GM10248 (cell line): ENCODE measurements around the gene CELF5.
A peak's percentile ranks its signal among the peaks of the same experiment; 100 is the strongest.

Experiments
- CTCF ChIA-PET: fragments of 300-600 bp; sonication (Branson Sonifier 250); formaldehyde crosslinking; extraction: SDS; loops from one replicate; lab custom pipeline; 2021; ENCODE audit warnings: antibody characterized with exemption; lab: Yijun Ruan, JAX
- POLR2A ChIA-PET: fragments of 350-650 bp; sonication (Branson Sonifier 250); formaldehyde crosslinking; extraction: SDS; loops from one replicate; lab custom pipeline; 2020; ENCODE audit warnings: antibody characterized with exemption; lab: Yijun Ruan, JAX
- DNase-seq: peaks from one replicate; pipeline ENCODE4 v3.0.0; 2012; ENCODE audit errors: extremely low spot score
- TF ChIP-seq, protein P1 (sequence below): IDR thresholded peaks from 2 replicates; pipeline ENCODE4 v1.5.1; 2012; ENCODE audit warnings: mild to moderate bottlenecking, low read depth; ENCODE audit errors: extremely low read depth, missing control alignments, control extremely low read depth

Gene CELF5

DNA sequence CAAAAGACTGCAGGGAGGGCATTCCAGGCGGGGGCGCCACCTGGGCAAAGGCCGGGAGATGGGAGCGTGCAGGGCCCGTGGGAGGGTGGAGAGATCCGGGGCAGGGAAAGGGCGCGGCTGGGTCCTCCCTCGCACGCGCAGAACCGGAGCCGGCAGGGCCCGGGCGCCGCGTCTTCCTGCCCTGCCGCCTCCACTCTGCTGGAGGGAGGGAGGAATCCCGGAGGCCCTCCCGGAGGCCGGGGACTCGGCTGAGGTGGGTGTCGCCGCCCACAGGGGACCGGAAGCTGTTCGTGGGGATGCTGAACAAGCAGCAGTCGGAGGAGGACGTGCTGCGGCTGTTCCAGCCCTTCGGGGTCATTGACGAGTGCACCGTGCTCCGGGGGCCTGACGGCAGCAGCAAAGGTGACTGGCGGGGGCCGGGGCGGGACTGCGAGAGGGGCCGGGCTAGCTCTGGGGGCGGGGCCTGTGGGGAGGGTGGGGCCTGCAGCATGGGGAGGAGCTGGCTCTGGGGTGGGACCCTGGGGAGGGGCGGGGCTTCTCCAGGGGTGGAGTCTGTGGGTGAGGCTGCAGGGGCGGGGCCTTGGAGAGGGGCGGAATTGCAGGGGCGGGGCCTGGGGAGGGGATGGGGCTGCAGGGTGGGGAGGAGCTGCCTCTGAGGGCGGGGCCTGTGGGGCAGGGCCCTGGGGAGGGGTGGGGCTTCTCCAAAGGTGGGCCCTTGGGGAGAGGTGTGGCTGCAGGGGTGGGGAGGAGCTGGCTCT is 51.3 kb downstream of the CELF5 start:
- ChIA-PET CTCF (interaction anchor here (0.7 to 1.5 kb wide), 8 partner anchors 9 to 242 kb away, joined by 3 to 6 read pairs (median 4); no protein-coding TSS in a partner anchor), POLR2A (interaction anchor here (0.7 to 1.7 kb wide), 4 partner anchors 9 to 800 kb away, joined by 3 to 8 read pairs (median 4); partner anchors contain the start of genes EEF2 and GADD45B)
- peak; percentile 98 for DNase-seq
- TF ChIP-seq, protein P1, sequence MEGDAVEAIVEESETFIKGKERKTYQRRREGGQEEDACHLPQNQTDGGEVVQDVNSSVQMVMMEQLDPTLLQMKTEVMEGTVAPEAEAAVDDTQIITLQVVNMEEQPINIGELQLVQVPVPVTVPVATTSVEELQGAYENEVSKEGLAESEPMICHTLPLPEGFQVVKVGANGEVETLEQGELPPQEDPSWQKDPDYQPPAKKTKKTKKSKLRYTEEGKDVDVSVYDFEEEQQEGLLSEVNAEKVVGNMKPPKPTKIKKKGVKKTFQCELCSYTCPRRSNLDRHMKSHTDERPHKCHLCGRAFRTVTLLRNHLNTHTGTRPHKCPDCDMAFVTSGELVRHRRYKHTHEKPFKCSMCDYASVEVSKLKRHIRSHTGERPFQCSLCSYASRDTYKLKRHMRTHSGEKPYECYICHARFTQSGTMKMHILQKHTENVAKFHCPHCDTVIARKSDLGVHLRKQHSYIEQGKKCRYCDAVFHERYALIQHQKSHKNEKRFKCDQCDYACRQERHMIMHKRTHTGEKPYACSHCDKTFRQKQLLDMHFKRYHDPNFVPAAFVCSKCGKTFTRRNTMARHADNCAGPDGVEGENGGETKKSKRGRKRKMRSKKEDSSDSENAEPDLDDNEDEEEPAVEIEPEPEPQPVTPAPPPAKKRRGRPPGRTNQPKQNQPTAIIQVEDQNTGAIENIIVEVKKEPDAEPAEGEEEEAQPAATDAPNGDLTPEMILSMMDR: no peak

DNA sequence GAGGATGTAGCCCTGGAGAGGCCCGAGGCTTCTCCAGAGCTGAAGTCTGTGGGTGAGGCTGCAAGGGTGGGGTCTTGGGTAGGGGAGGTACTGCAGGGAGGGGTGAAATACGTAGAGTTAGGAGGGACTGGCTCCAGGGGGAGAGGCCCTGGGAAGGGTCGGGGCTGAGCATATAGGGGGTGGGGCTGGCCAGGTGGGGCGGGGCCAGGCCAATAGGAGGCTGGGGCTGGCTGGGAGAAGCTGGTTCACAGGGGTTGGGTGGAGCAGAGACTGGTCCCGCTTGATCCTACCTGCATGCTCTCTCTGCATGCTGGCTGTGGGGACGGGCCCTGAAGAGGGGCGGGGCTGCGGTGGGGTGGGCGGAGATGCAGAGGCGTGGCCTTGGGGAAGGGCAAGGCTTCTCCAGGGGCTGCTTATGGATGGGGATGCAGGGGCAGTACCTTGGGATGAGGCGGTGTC is 51.9 kb downstream of the CELF5 start:
- POLR2A ChIA-PET: interaction anchor here (1.0 to 1.7 kb wide), 3 partner anchors 8 to 800 kb away, joined by 3 to 8 read pairs (median 3); partner anchors contain the start of genes EEF2 and GADD45B
- CTCF ChIA-PET: interaction anchor here (0.9 to 1.5 kb wide), 6 partner anchors 9 to 197 kb away, joined by 3 to 6 read pairs (median 4); no protein-coding TSS in a partner anchor
- peak; percentile 61 for DNase-seq
- TF ChIP-seq, protein P1: no peak

DNA sequence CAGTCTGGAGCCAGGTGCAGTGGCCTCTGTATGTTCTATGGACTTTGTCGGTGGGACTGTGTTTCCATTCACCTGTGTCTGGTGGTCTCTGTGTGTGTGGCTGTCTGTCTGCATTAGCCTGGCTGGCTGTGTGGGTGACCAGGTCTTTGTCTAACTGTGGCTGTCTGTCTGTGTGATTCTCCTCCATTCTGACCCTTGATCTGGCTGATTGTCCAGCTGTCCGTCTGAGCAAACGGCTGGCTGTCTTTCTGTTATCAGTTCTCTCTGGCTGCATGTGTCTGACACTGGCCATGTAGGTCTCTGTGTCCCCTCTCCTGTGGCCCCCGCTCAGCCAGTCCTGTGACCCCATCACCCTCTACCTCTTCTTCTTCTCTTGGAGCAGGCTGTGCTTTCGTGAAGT is 53.2 kb downstream of the CELF5 start:
- TF ChIP-seq, protein P1: no peak
- no peak for DNase-seq
- ChIA-PET CTCF (no interaction called here), POLR2A (no interaction called here)

DNA sequence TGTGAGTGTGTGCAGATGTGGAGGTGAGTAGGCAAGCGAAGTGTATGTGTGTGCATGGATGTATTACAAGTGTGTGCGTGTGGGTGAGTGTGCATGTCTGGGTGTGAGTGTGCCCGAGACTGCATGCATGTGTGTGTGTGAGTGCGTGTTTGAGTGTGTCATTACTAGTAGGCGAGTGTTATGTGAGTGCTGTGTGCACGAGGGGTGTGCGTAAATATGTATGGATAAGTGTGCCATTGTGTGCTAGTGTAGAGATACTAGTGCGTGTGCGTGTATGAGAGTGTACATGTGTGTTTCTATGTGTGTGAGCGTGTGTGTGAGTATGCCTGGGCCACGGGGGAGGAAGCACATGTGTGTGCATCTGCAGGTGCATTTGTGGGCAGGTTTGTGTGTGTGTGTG is 53.8 kb downstream of the CELF5 start:
- TF ChIP-seq, protein P1: no peak
- ChIA-PET POLR2A (no interaction called here), CTCF (no interaction called here)
- DNase-seq: no peak

DNA sequence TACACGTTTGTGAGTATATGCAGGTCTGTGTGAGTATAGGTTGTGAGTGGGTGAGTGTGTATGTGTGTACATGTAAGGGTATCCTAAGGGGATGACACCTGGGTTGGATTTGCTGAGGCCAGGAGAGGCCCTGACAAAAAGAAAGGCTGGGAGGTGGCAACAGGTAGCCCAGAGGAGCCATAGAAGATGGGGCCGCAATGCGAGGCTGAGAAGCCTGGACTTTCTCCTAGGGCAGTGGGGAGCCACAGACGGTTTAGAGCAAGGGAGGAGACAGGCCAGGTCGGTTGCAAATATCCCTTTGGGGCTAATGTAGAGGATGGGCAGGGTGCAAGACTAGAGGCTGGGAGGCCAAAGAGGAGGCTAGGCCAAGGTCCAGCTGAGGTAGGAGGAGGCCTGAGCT is 54.3 kb downstream of the CELF5 start:
- ChIA-PET CTCF (interaction anchor here (0.8 kb wide), 1 partner anchor 26 kb away, joined by 3 read pairs; no protein-coding TSS in a partner anchor), POLR2A (no interaction called here)
- TF ChIP-seq, protein P1: no peak
- DNase-seq: no peak

DNA sequence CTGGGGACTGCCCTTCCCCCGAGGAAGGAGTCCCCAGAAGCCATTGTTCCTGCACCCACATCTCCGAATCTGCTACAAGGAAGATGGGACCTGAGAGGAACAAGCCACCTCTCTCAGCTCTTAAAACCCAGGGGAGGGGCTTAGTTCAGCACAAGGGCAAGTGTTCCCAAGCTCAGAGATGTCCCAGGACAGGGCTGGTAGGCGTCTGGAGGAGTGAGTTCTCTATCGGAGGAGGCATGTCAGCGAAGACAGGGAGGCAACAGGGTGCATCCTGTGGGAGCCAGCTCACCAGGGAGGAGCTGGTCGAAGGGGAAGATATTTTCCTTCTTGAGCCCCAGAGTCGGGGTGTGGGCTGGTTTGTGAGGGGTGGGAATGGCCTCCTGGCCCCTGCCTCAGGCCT is 54.8 kb downstream of the CELF5 start:
- POLR2A ChIA-PET: no interaction called here
- TF ChIP-seq, protein P1: no peak

More for the DNA sequence above, 54.8 kb downstream of the CELF5 start:
- DNase-seq: no peak
- CTCF ChIA-PET: interaction anchor here (0.8 kb wide), 1 partner anchor 25 kb away, joined by 3 read pairs; no protein-coding TSS in a partner anchor
